Daoy (cell line): ENCODE data around the gene CC2D2B. TPM values are rescaled to one million over a fixed set of nuclear protein-coding genes. Genes with fewer than 3 reads are reported as not detected.

Experiments
- DNase-seq: peaks from one replicate; pipeline ENCODE4 v3.0.0-alpha.2; 2015; ENCODE audit warnings: low read depth
- total RNA-seq: library from RNA; depleted of rRNA; stranded (reverse); fragments of >200 nt; shearing (Covaris generic); gene quantifications from 2 replicates; pipeline ENCODE4 v1.2.3, GENCODE V29; 2014; rRNA removed

The CC2D2B gene
- total RNA-seq, 1 experiment from 2014 or later = 0.29 TPM

GRCh38 chr10:96075977-96076376 is 168.2 kb downstream of the CC2D2B start:
- DNase-seq = no peak

DNA sequence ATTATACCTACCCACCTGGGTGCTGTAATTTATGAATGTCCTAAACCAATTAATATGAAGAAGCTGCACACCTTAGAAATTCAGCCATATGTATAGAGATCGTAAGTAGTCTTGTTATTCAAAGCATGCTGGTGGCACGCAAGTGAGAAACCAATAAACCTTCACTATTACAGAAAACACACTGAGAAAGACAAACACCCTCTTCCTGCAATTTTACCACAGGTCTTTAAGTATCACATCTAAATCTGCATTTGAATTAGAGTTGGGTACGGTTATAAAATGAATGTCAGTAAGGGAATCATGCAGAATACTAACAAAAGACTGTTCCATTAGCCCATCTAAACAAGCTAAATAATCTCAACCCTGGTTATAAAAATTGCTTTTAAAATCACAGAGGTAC is 169.4 kb downstream of the CC2D2B start:
- DNase-seq = no peak

GRCh38 chr10:96082153-96082552 is 174.4 kb downstream of the CC2D2B start:
- no peak for DNase-seq

Other genes starting within 250 kb of the CC2D2B start
- 16.9 and 25.2 TPM in 2 replicates for gene TCTN3, start 214.0 kb upstream of the CC2D2B start, total RNA-seq
- 0.06 and 0.17 TPM in 2 replicates for gene ENTPD1, start 151.8 kb upstream of the CC2D2B start, total RNA-seq
- gene CCNJ, start 135.6 kb downstream of the CC2D2B start, total RNA-seq = 4.7 and 5.8 TPM in 2 replicates
- 6.6 and 9.4 TPM in 2 replicates for gene ZNF518A, start 222.3 kb downstream of the CC2D2B start, total RNA-seq